ENCODE results near the gene IPO8.

- TF ChIP-seq POLR2A (IDR thresholded peaks at IDR 0.05; ENCODE audit: low read depth, low read length) (no peak), POLR2AphosphoS5 (IDR thresholded peaks at IDR 0.05; ENCODE audit: low read depth, low read length) (no peak)
Measured at GRCh38 chr12:30740274-30740673, 44.6 kb upstream of the IPO8 start.
